Measurements from ENCODE around the gene ASB2.

Gene ASB2

DNA sequence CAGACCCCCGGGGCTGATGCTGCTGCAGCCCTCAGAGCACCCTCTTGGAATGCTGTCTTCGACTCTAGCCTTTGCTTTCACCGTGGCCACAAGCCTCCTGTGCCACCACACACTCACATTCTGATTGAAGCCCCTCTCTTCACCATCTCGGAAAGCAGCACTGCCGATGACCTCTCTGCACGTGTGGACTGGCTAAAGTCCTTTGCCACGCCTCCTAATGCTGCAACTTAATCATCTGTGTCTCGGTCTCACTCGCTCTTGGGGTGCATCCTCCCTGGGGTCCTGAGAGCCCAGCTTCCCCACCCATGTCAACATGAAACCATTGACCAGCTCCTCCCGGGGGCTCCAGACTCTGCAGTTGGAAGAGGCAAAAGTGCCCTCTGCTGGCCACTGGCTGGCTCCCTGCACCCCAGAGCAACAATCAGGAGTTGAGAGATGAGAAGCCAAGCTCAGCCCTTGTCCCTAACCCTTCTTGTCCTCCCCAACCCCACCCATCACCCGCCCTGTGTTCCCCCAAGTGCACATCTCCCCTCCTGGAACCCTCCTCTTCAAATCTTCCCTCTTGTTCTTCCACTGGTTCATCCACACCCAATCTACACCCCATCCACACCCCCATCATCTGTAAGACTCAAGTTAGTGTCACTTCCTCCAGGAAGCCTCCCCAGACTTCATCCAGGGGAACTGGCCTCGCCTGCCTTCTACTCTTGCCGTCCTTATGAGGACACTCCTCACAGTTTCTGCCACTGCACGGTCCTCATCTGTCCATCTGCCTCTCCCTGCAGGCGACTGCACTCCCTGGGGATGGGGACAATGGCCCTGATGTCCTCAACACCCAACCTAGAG lies 72.8 kb downstream of the ASB2 start:
- no peak for DNase-seq (ENCODE audit: low read depth in 2 of 2)

DNA sequence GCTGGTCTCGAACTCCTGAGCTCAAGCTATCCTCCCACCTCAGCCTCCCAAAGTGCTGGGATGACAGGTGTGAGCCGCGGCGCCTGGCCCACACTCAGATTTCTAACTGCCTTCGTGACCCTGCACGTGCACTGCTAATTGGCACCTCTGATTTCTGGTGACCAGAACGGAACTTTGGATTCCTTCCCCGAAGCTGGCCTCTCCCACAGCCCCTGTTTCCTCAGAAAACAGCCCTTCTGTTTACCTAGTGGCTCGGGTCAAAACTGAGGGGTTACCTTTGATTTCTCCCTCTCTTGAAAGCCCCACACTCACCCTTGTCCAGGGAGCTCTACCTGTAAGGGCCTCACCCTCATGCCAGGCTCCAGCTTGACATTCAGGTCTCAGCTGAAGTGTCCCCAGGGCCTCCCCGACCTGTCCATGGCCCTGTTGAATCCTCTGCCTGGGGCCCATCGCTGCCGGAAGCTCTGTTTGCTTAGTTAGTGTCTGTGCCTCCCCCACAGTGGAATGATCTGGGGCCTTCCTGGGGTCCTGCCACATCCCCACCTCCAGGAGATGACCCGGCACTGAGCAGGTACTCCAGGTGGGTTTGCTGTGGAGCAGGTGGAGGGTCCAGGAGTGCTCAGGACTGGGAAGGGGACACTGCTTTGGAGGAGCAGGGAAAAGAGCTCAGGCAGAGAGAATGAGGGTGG lies 73.6 kb downstream of the ASB2 start:
- DNase-seq (ENCODE audit: low read depth in 2 of 2) = no peak

DNA sequence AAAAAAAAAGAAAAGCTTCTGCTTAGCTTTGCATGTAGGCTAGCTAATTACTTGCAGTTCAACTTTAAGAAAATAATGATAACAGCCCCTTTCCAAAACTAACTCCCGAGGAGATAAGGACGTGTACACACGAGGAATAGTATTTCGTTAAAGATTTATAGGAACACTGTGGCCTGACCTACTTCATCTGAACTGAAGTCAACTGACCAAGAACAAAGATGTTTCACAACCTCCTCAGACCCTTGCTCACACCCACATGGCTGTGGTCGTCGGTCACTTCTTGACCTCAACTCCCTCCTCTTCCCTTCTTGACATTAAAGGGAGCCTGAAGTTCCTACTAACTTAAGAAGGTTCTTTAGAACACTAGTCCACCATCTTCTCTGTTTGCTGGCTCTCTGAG lies 74.6 kb downstream of the ASB2 start:
- no peak for DNase-seq (ENCODE audit: low read depth in 2 of 2)

DNA sequence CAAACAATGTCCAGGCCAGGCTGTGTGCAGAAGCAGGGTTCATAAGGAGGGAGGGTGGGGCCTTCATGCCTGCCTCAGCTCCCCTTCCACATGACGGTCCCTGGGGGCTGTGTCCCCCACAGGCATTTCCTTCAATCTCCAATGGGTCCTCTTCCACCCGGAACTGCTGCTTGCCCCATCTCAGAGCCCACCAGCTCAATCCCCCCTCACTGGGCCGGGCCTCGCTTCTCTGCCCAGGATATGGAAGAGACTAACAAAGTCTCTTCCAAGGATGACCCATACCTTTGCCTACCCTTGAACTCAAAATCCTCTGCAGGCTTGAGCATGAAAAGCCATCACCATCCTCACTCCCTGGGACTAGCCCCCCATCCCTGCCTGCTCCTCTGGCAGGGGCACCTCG lies 77.6 kb downstream of the ASB2 start:
- DNase-seq (ENCODE audit: low read depth in 2 of 2) = no peak

DNA sequence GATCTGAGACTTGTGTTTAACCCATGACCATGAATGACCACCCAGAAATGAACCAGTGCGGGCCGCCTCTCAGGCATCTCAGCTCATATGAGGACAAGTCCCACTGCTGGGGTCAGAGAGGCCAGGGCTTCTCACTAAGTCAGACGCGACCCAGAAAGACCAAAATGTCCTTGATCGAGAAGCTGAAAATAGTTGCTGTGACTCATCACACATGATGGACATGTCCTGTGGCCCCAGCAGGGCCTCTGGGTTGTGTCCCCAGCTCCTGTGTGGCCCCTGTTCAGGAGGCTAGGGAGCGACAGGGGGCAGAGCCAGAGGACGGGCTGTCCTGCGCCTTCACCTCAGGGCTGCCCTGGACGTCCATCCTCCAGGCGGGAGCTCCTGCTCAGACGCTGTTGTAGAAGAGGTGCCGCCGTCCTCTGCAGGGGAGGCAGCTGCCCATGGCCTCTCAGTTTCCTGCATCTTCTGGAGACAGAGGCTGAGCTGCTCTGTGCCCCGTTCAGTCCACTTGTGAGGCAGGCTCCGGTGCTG lies 78.2 kb downstream of the ASB2 start:
- no peak for DNase-seq (ENCODE audit: low read depth in 2 of 2)

DNA sequence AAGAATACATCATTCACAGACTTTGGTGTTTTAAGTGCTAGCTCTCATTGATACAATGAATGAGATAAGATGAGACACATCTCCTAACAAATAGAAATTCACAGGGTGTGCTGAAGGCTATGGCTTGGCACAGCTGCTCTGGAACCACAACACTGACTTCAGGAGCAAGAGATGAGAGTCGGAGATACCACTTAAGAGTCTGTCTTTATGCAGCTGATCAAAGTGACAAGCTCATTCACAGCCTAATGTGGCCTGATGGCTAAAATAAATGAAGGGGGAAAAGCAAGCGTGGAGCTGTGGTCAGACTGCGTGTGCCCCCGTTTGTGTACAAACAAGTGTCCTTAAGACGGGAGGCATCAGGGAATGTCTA lies 78.9 kb downstream of the ASB2 start:
- no peak for DNase-seq (ENCODE audit: low read depth in 2 of 2)

DNA sequence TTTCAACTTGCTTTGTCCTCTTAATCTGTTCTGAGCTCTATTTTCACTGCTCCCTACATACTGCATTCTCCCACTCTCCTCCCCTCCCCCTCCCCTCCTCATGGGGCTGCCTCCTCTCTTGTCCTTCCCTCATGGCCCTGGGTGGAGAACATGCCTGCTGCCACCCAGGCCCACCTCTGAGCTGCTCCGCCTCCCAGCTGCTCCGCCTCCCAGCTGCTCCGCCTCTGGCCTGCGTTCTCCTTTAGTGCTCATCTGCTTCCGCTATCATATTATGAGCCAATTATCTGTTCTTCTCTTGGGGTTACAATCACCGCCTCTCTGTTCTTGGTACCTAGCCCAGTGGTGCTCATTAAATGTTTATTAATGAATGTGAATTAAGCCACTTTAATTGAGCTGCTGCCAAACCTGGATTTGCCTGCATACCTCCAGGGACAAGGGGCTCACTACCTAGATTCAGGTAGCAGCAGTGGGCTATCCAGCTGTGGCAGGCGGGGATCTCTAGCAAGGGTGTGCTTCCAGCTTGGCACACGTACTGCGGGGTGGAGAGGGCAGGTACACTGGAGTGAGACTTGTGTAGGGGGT lies 81.3 kb downstream of the ASB2 start:
- DNase-seq (ENCODE audit: low read depth in 2 of 2) = no peak

DNA sequence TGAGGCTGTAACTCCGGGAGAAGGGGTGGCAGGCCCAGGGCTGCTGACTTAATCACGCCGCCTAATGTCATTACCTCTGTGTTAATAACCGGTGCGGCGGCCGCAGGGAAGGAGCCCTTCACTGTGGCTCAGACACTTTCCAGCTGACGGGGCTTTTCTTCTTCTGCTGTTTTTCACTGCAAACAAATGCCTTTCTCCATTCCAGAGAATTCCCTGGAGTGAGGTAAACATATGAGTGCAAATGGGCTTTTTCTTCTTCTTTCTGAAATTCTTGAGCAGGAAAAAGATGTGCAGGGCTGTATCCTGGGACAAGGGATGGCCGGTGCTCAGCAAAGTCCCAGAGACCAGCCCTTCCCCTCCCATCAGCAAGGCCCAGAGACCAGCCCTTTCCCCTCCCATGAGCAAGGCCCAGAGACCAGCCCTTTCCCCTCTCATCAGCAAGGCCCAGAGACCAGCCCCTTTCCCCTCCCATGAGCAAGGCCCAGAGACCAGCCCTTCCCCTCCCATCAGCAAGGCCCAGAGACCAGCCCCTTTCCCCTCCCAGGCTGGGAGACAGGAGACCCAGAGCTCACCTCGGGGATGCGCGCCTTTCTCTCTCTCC lies 82.6 kb downstream of the ASB2 start:
- no peak for DNase-seq (ENCODE audit: low read depth in 2 of 2)

DNA sequence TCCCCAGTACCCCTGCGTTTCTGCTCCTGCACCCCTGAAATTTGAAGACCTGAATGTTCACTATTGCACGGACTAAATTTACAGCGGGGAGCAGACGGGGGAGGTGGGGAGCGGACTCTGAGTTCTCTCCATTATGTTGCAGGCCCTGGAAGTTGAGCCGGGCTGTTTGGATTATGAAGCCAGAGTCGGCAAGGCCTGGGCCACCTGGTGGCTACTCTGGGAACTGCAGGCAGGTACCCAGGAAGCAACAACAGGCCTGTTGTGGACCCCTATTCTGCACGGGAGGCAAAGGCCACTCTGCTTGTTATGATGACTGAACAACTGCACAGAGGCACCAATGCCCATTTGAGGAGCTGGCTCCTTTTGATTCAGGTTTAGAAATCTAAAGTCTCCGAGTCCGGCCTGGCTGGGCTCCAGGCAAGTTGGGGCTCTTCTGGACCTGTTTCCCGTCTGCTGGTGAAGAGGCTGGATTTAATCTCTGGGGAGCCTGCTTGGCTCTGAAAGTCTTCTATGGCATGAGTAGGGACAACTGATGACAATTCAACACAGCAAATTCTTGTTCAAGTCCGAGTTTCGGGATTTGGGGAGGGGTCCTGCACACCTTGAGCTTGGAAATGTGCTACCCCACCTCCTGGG lies 83.3 kb downstream of the ASB2 start:
- DNase-seq (ENCODE audit: low read depth in 2 of 2) = peak; percentile 27 to 33

- DNase-seq (ENCODE audit: low read depth in 2 of 2) = no peak
Measured at GRCh38 chr14:93892505-93892839, 83.9 kb downstream of the ASB2 start.

- no peak for DNase-seq (ENCODE audit: low read depth in 2 of 2)
Measured at GRCh38 chr14:93891756-93892504, 84.4 kb downstream of the ASB2 start.

DNA sequence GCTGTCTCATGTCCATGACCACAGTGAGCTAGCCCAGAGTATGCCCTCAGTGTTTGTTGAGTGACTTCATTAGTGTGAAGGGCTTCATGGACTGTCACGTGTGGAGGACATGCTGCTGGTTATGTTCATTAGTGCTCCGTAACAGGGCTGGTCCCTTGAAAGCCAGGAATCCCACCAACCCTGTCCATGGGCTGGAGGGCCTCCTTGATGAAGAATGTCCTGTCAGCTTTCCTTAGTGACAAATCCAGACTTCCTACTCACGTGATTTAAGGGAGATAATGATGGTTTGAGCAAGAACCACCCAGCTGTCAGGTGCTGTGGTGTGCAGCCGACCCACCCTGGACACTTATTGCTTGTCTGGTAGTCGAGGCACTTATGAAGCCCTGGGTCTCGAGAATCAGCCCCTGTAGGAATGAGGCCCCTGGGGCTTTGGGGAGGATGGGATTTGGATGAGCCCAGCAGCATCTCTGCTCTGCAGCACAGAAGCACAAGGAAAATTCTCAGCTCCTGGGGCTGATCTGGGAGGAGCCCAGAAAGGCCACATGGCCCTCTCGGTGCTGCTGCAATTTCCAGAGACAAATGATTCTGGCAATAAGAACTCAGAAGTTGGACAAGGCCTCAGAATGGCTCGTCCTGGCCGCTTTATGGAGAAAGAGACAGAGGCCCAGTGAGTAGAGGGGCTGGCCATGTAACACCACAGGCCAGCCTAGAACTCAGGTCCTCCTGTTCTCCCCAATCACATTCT lies 86.5 kb downstream of the ASB2 start:
- DNase-seq (ENCODE audit: low read depth in 2 of 2) = no peak

- no peak for DNase-seq (ENCODE audit: low read depth in 2 of 2)
Measured at GRCh38 chr14:93888995-93889394, 87.4 kb downstream of the ASB2 start.

- no peak for DNase-seq (ENCODE audit: low read depth in 2 of 2)
Measured at GRCh38 chr14:93884950-93885349, 91.4 kb downstream of the ASB2 start.
